Measurements from ENCODE around the gene SCAMP1.
A peak's percentile ranks its signal among the peaks of the same experiment; 100 is the strongest.

SCAMP1 gene

GRCh38 chr5:78521455-78521854 lies 161.0 kb downstream of the SCAMP1 start:
- Histone ChIP-seq H3K36me3 (ENCODE audit: insufficient read depth, low read length) (no peaks in the 10 kb centered on the region), H3K9ac (ENCODE audit: insufficient read length) (no peak overlapping the region), H3K9me3 (ENCODE audit: low read depth, low read length) (no peaks in the 10 kb centered on the region), H3K4me3 (no peak overlapping the region), H3K27ac (no peak overlapping the region)
- no peak for DNase-seq (ENCODE audit: low read depth, low spot score)
- TF ChIP-seq POLR2AphosphoS5 (IDR thresholded peaks at IDR 0.05; ENCODE audit: borderline replicate concordance, low read depth, low read length), result no peak
- TF ChIP-seq EZH2 (IDR thresholded peaks at IDR 0.05), result no peak
- TF ChIP-seq FOXP2 (optimal IDR thresholded peaks at IDR 0.05; ENCODE audit: control extremely low read depth, extremely low read length, insufficient read depth), result no peak

- no peaks in the 10 kb centered on the region for H3K36me3 ChIP-seq (ENCODE audit: insufficient read depth, low read length)
- H3K4me3 ChIP-seq, result no peak overlapping the region
- no peaks in the 10 kb centered on the region for H3K9me3 ChIP-seq (ENCODE audit: low read depth, low read length)
- TF ChIP-seq POLR2AphosphoS5 (IDR thresholded peaks at IDR 0.05; ENCODE audit: borderline replicate concordance, low read depth, low read length), result no peak
- TF ChIP-seq FOXP2 (optimal IDR thresholded peaks at IDR 0.05; ENCODE audit: control extremely low read depth, extremely low read length, insufficient read depth), result no peak
- TF ChIP-seq EZH2 (IDR thresholded peaks at IDR 0.05), result no peak
- DNase-seq (ENCODE audit: low read depth, low spot score), result no peak
- no peak overlapping the region for H3K27ac ChIP-seq
- no peak overlapping the region for H3K9ac ChIP-seq (ENCODE audit: insufficient read length)
Observed at GRCh38 chr5:78522476-78523260, 162.3 kb downstream of the SCAMP1 start.

GRCh38 chr5:78523314-78524193 lies 163.1 kb downstream of the SCAMP1 start:
- H3K9me3 ChIP-seq (ENCODE audit: low read depth, low read length), result no peaks in the 10 kb centered on the region
- no peaks in the 10 kb centered on the region for H3K36me3 ChIP-seq (ENCODE audit: insufficient read depth, low read length)
- no peak for DNase-seq (ENCODE audit: low read depth, low spot score)
- no peak overlapping the region for H3K27ac ChIP-seq
- H3K9ac ChIP-seq (ENCODE audit: insufficient read length), result no peak overlapping the region
- no peak for TF ChIP-seq POLR2AphosphoS5 (IDR thresholded peaks at IDR 0.05; ENCODE audit: borderline replicate concordance, low read depth, low read length)
- no peak for TF ChIP-seq FOXP2 (optimal IDR thresholded peaks at IDR 0.05; ENCODE audit: control extremely low read depth, extremely low read length, insufficient read depth)
- no peak for TF ChIP-seq EZH2 (IDR thresholded peaks at IDR 0.05)
- H3K4me3 ChIP-seq, result no peak overlapping the region

- no peak for TF ChIP-seq POLR2AphosphoS5 (IDR thresholded peaks at IDR 0.05; ENCODE audit: borderline replicate concordance, low read depth, low read length)
- no peak for TF ChIP-seq EZH2 (IDR thresholded peaks at IDR 0.05)
- Histone ChIP-seq H3K9me3 (ENCODE audit: low read depth, low read length) (no peaks in the 10 kb centered on the region), H3K4me3 (no peak overlapping the region), H3K36me3 (ENCODE audit: insufficient read depth, low read length) (no peaks in the 10 kb centered on the region), H3K9ac (ENCODE audit: insufficient read length) (no peak overlapping the region), H3K27ac (no peak overlapping the region)
- no peak for DNase-seq (ENCODE audit: low read depth, low spot score)
Observed at GRCh38 chr5:78526049-78526525, 165.7 kb downstream of the SCAMP1 start.

- TF ChIP-seq EZH2 (IDR thresholded peaks at IDR 0.05), result no peak
- Histone ChIP-seq H3K36me3 (ENCODE audit: insufficient read depth, low read length) (no peaks in the 10 kb centered on the region), H3K4me3 (no peak overlapping the region), H3K9ac (ENCODE audit: insufficient read length) (no peak overlapping the region), H3K27ac (peak overlapping the region; percentile 40; the same call in 1 of the 2 replicates), H3K9me3 (ENCODE audit: low read depth, low read length) (no peaks in the 10 kb centered on the region)
- DNase-seq (ENCODE audit: low read depth, low spot score), result no peak
Observed at GRCh38 chr5:78527054-78527859, 166.8 kb downstream of the SCAMP1 start.

- Histone ChIP-seq H3K27ac (no peak overlapping the region; the same call in 1 of the 2 replicates), H3K36me3 (ENCODE audit: insufficient read depth, low read length) (no peaks in the 10 kb centered on the region), H3K4me3 (no peak overlapping the region), H3K9me3 (ENCODE audit: low read depth, low read length) (no peaks in the 10 kb centered on the region), H3K9ac (ENCODE audit: insufficient read length) (no peak overlapping the region)
- no peak for DNase-seq (ENCODE audit: low read depth, low spot score)
- TF ChIP-seq EZH2 (IDR thresholded peaks at IDR 0.05) (no peak), FOXP2 (optimal IDR thresholded peaks at IDR 0.05; ENCODE audit: control extremely low read depth, extremely low read length, insufficient read depth) (no peak), POLR2AphosphoS5 (IDR thresholded peaks at IDR 0.05; ENCODE audit: borderline replicate concordance, low read depth, low read length) (no peak)
Observed at GRCh38 chr5:78527925-78528324, 167.5 kb downstream of the SCAMP1 start.
